Measurements from ENCODE around the gene NDUFB6. TPM values are rescaled to one million over a fixed set of nuclear protein-coding genes. Genes with fewer than 3 reads are reported as not detected.
"Not testable (repeated sequence)": the region's sequence is repeated elsewhere in the genome, so short reads cannot be mapped to it uniquely, and the experiment has no call there.

NDUFB6 gene
- total RNA-seq, 1 donor from 2014 or later: 44.8 TPM

GRCh38 chr9:32524892-32525708 is 47.9 kb downstream of the NDUFB6 start:
- no peak for FAIRE-seq

GRCh38 chr9:32524558-32524891 is 48.4 kb downstream of the NDUFB6 start:
- not testable (repeated sequence) for FAIRE-seq

More at GRCh38 chr9:32524892-32525708, 47.9 kb downstream of the NDUFB6 start:
- DNase-seq (ENCODE audit: low spot score in 2 of 2): no peak

GRCh38 chr9:32523910-32524309 is 49.0 kb downstream of the NDUFB6 start:
- no peak for DNase-seq (ENCODE audit: low spot score in 2 of 2)
- no peak for FAIRE-seq

More at GRCh38 chr9:32524558-32524891, 48.4 kb downstream of the NDUFB6 start:
- not testable (repeated sequence) for DNase-seq (ENCODE audit: low spot score in 2 of 2)

- no peak for DNase-seq (ENCODE audit: low spot score in 2 of 2)
- no peak for FAIRE-seq
Measured at GRCh38 chr9:32518276-32518675, 54.7 kb downstream of the NDUFB6 start.

- no peak for FAIRE-seq
Measured at GRCh38 chr9:32516241-32516640, 56.7 kb downstream of the NDUFB6 start.

GRCh38 chr9:32508728-32509127 is 64.2 kb downstream of the NDUFB6 start:
- DNase-seq (ENCODE audit: low spot score in 2 of 2) (no peak), FAIRE-seq (no peak)

More at GRCh38 chr9:32516241-32516640, 56.7 kb downstream of the NDUFB6 start:
- DNase-seq (ENCODE audit: low spot score in 2 of 2): no peak

- DNase-seq (ENCODE audit: low spot score in 2 of 2): no peak
- no peak for FAIRE-seq
Measured at GRCh38 chr9:32503008-32503407, 70.0 kb downstream of the NDUFB6 start.

Other genes with a start within 250 kb of the NDUFB6 start
- 13.9 TPM for gene ACO1, start 188.5 kb downstream of the NDUFB6 start, total RNA-seq
- gene RIGI, start 47.0 kb downstream of the NDUFB6 start, total RNA-seq: 6.9 TPM
- 3.3 TPM for gene SMIM27, start 20.8 kb downstream of the NDUFB6 start, total RNA-seq
- gene TOPORS, start 20.6 kb downstream of the NDUFB6 start, total RNA-seq: 59.1 TPM
- gene TAF1L, start 62.5 kb upstream of the NDUFB6 start, total RNA-seq: under 0.01 TPM
- 0.82 TPM for gene TMEM215, start 210.4 kb upstream of the NDUFB6 start, total RNA-seq